HG03432 (cell line): ENCODE measurements around the gene ITPR2.

Experiments
- ATAC-seq: cut with Tn5 transposase; IDR thresholded peaks from one replicate; pipeline ENCODE4 v1.9.1; 2021; ENCODE audit warnings: mild to moderate bottlenecking, moderate library complexity; ENCODE audit not compliant: unreplicated experiment

Gene ITPR2

DNA sequence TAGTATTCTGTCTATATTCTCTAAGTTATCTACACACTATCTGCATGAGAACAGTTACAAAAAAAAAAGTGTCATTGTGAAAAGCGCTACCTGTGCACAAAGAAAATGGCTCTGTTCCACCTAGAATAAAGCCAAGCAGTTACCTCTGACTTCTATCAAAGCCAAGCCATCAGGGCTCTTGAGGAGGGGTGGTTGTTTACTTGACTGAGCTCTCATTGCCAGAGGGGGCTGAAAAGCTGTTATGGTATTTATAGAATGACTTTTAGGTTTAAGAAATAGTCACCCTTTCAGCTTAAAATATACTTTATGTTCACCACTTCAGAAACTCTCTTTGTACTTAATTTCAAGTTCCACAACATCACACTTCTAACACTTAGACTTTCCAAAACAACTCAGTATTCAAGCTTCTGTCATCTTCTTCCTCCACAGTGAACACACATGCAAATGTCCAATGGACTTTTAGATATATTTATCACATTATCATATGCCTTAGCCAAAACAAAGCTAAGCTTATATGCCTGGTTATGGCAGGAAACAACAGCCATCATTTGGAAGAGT lies 7.5 kb downstream of the ITPR2 start:
- no peak for ATAC-seq

DNA sequence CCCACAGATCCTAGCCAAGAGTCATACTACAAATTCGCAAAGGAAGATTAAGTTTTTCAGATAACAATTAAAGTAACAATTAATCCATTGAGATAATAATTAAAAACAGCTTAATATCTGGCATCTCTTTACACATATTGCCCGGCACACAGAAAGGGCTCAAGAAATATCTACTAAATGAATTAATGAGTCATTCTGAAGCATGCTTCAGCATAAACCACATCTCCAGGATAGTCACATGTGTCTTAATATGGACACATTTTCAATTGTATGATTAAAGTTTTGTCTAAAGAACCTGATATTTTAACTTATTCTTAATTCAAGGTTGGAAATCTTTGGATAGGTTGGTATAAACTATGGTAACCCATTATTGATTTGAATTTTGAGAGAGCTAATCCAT lies 9.6 kb downstream of the ITPR2 start:
- ATAC-seq, result no peak

DNA sequence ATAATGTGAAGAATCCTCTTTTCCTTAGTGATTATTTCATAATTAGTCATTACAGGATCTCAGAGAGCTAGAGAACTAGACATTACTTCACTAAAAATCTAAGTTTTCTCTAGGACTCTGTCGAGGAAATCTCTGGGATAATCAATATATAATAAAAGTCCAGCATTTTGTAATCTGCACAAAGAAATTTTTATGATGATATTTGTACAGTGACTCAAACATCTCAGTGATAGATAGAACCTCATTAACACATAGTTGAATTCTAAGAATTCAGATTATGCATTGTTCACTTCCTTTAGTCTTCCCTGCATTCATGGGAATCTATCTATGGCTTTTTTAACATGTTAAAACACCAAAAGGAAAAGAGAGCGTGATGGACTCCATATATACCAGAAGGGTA lies 11.0 kb downstream of the ITPR2 start:
- ATAC-seq, result no peak

DNA sequence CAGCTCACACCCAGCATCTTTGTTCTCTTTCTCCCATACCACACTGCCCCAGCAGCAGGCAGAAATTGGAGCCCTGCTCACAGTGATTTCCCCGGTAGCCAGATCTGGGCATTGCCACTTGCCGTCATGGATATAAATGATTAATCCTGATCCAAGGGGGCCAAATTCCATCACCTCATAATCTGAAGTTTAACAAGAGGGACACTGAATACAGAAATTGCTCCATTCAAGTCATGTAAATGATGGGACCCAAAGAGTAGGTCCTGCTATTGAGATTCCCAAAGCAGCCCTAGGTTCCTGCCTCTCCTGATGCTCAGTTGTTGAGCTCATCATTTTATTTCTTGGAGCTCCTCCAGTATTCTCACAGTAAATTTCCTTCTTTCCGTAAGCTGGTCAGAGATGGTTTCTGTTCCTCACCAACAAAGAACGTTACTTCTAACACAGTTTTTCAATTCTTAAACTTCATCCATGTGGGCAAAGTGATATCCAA lies 11.7 kb downstream of the ITPR2 start:
- no peak for ATAC-seq

DNA sequence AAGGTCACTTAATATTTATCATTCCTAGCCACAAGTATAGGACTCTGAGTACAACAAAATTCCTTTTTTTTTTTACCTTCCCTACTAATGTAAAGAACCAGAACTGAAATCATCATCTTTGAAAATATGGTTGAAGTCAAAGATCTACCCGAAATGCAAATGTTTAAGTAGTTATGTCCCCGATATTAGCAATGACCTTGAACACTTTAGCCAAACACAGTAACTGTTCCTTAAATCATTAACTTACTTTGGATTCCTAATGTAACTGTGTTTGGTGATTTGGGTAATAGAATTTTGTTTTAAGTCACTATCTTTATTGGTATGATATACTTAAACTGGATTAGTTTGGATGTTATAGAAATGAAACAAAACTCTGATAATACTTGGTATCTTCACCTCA lies 14.4 kb downstream of the ITPR2 start:
- ATAC-seq, result no peak

DNA sequence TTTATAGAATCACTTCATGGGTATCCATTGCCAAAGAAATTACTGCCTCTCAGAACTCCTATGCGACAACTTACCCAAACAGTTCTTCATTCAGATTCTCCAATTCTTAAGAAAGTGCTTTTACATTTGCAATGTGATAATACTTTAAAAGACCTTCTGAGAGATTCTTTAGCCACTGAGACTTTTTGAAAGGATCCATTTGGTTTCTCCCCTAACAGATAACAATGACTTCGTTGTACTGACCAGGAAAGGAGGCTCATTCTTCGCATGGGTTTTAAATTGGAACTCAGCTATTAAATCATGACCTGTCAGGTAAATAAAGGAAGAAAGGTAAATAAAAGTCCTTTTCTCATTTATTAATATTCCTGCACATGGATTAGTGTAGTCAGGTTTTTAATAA lies 14.8 kb downstream of the ITPR2 start:
- ATAC-seq, result no peak

- peak; percentile 91 for ATAC-seq
Observed at GRCh38 chr12:26817183-26817591, 15.8 kb downstream of the ITPR2 start.

- ATAC-seq, result no peak
Observed at GRCh38 chr12:26813812-26814211, 19.2 kb downstream of the ITPR2 start.

GRCh38 chr12:26810330-26810729 lies 22.7 kb downstream of the ITPR2 start:
- ATAC-seq, result no peak

DNA sequence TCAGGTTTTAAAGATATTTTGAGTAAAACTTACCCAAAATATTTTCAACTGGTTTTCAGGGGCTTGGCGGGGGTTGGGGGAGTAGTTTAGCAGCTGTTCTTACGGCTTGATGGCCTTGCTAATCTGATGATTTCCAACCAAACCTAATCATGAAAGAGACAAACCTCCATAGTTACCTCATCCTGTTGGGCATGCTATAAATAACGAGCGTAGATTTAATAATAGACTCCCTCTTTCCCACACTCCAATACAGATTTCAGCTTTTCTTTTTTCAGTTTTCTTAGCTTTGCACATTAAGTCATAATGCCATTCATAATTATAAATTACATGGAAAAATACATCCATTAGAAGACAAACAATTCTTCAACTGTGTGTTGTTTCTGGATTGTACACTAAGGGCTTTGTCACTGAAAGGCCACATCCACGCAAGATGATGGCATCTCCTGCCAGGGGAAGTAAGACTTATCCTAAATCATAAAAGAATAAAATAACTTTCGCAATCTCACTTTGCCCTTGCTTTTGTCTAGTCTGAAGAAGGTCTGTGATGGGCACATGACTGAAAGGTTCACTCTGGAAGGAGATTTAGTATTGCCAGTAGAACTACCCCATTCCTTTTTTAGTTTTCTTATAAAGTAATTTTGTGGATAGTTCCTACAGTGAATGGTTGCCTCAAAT lies 23.2 kb downstream of the ITPR2 start:
- ATAC-seq, result no peak

GRCh38 chr12:26808766-26809476 lies 24.1 kb downstream of the ITPR2 start:
- ATAC-seq, result peak; percentile 51

- no peak for ATAC-seq
Observed at GRCh38 chr12:26807292-26807691, 25.7 kb downstream of the ITPR2 start.

DNA sequence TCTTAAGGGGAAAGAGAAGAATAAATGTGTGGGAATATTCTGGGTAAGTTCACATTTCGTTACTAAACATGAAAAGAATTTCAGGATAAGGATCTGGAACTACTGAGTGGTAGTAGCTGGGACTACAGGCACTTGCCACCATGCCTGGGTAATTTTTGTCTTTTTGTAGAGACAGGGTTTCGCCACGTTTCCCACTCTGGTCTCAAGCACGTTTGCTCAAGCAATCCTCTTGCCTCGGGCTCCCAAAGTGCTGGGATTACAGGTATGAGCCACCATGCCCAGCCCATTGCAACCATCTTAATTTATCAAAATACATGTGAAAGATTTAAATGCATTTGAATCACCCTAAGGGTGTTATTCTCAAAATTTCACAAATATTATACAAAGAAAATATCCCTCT lies 26.4 kb downstream of the ITPR2 start:
- no peak for ATAC-seq

- ATAC-seq, result no peak
Observed at GRCh38 chr12:26805401-26805971, 27.5 kb downstream of the ITPR2 start.

GRCh38 chr12:26803552-26803951 lies 29.4 kb downstream of the ITPR2 start:
- ATAC-seq, result no peak

DNA sequence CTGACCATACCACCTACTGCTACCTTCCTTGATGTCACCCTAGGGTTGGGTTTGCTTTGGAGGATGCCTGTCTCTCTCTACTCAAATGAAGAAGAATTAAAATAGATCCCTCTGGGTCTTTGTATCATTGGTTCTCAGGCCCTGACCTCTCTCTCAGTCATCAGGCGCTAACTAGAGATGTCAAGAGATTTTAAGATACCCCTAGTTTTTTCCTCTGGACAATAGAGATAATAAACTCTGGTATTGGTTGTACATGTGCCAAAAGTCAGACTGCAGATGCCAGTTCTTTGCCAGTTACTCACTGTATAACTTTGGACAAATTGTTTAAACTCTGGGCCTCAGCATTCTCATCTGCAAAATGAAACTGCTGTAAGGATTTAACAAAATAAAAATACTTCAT lies 31.5 kb downstream of the ITPR2 start:
- ATAC-seq, result no peak

DNA sequence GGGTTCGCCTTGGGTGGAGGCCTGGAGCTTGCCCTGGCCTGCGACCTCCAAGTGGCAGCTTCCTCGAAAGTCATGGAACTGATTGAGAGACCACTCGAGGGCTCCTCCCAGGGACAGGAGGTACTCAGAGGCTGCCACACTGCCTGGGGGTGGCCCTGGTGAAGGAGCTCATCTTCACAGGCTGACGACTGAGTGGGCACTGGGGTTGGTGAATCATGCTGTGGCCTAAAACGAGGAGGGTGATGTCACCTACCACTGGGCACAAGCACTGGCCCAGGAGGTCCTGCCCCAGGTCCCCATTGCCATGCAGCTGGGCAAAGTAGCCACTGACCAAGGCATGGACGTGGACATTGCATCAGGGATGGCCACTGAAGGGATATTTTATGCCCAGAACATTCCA lies 32.1 kb downstream of the ITPR2 start:
- ATAC-seq, result no peak

- no peak for ATAC-seq
Observed at GRCh38 chr12:26800347-26800746, 32.6 kb downstream of the ITPR2 start.

- peak; percentile 36 for ATAC-seq
Observed at GRCh38 chr12:26799741-26800140, 33.3 kb downstream of the ITPR2 start.

DNA sequence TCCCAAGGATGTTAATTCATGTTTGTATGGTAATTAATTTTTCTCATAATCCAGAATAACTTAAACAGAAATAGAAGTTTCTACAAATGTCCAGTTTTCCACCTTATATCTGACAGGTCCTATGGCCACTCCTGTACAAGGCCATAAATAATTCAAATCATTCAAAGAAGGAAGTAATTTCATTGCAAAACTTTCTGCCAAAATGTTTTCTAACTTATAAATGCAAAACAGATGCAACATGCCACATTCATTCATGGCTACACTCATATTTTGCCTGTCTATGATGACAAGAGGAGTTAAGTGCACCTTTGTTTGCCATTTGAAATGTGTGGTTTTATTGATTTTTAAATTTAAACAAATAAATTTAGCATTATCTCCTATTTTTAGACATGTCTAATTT lies 34.4 kb downstream of the ITPR2 start:
- ATAC-seq, result no peak

GRCh38 chr12:26798023-26798422 lies 35.0 kb downstream of the ITPR2 start:
- ATAC-seq, result peak; percentile 83

DNA sequence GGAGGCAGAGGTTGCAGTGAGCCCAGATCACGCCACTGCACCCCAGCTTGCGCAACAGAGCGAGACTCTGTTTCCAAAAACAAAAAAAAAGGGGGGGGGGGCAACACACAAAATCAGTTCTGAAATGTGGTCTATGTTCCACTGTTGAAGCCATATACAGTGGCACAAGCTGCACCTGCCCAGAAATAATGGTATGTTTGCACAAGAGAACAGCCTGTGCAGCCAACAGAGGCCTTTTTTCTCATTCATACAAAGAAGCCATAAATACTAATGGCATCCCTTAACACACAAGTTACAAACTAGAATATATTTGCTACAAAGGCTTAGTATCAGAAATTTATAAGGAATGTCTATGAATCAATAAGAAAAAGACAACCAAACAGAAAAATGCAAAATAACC lies 37.1 kb downstream of the ITPR2 start:
- no peak for ATAC-seq
